Bronchial epithelial cell (primary cell): ENCODE data around the gene ZBTB8A. TPM values are rescaled to one million over a fixed set of nuclear protein-coding genes. Genes with fewer than 3 reads are reported as not detected.

ENCODE experiments used
- total RNA-seq: library from RNA; depleted of rRNA; stranded (reverse); fragments of >200 nt; gene quantifications from 2 replicates; pipeline ENCODE4 v1.2.1, GENCODE V29; 2014

The ZBTB8A gene
- total RNA-seq, 1 donor from 2014 or later: 9.5 TPM

Other genes starting within 250 kb of the ZBTB8A start
- gene HDAC1, start 247.3 kb upstream of the ZBTB8A start, total RNA-seq: 83.7 and 95.8 TPM in 2 replicates
- 3.2 and 4.2 TPM in 2 replicates for gene MARCKSL1, start 203.2 kb upstream of the ZBTB8A start, total RNA-seq
- gene FAM229A, start 176.9 kb upstream of the ZBTB8A start, total RNA-seq: 0.26 and 0.64 TPM in 2 replicates
- gene TSSK3, start 176.9 kb upstream of the ZBTB8A start, total RNA-seq: 0.26 and 0.64 TPM in 2 replicates
- gene BSDC1, start 145.0 kb upstream of the ZBTB8A start, total RNA-seq: 35.5 and 45.6 TPM in 2 replicates
- gene ZBTB8B, start 74.4 kb upstream of the ZBTB8A start, total RNA-seq: not detected in 2 replicates
- 36.6 and 74.9 TPM in 2 replicates for gene ZBTB8OS, start 111.1 kb downstream of the ZBTB8A start, total RNA-seq
- 71.3 and 93.7 TPM in 2 replicates for gene RBBP4, start 111.8 kb downstream of the ZBTB8A start, total RNA-seq
- 3.4 and 7.6 TPM in 2 replicates for gene SYNC, start 163.3 kb downstream of the ZBTB8A start, total RNA-seq